Spinal cord (tissue), 10 donors: ENCODE data around the gene DDR2. TPM values are rescaled to one million over a fixed set of nuclear protein-coding genes. Genes with fewer than 3 reads are reported as not detected.

Experiments used
- DNase-seq, 6 donors: peaks; one replicate each; pipeline versions ENCODE4 v3.0.0 to v3.0.0-alpha.2; 2013 to 2015; ENCODE audit warnings: low spot score in 6 of 6, low read depth in 4 of 6
- H3K27ac ChIP-seq: one replicate; pipeline ENCODE4 v1.5.1; 2013; ENCODE audit warnings: low read depth, low read length, control low read depth
- H3K27me3 ChIP-seq: one replicate; pipeline ENCODE4 v1.6.1; 2013; ENCODE audit warnings: low read length; ENCODE audit not compliant: control insufficient read depth, insufficient read depth
- H3K36me3 ChIP-seq: one replicate; pipeline ENCODE4 v1.6.1; 2013; ENCODE audit warnings: low read length; ENCODE audit not compliant: control insufficient read depth, insufficient read depth
- H3K4me1 ChIP-seq: one replicate; pipeline ENCODE4 v1.6.1; 2013; ENCODE audit warnings: low read length; ENCODE audit not compliant: control insufficient read depth, insufficient read depth
- H3K4me3 ChIP-seq: one replicate; pipeline ENCODE4 v1.5.1; 2013; ENCODE audit warnings: low read depth, low read length, control low read depth
- H3K9me3 ChIP-seq: one replicate; pipeline ENCODE4 v1.6.1; 2013; ENCODE audit warnings: low read length; ENCODE audit not compliant: control insufficient read depth, insufficient read depth
- WGBS: methylation state at CpG from one replicate; pipeline ENCODE4 v1.1.5; 2013; ENCODE audit warnings: missing lambda C conversion rate; ENCODE audit not compliant: insufficient coverage; 5-methylcytosine and 5-hydroxymethylcytosine counted together
- polyA plus RNA-seq, 2 donors: library from polyadenylated mRNA; unstranded; fragments of 120-200 nt; gene quantifications; one replicate each; pipeline ENCODE4 v1.2.1, GENCODE V29; 2013; ENCODE audit not compliant: insufficient read length in 2 of 2
- total RNA-seq, 2 donors: library from RNA; depleted of rRNA in 1 of 2; stranded (reverse); fragments of 120-200 nt in 1 of 2; fragments of >200 nt in 1 of 2; gene quantifications; one replicate each; pipeline versions ENCODE4 v1.2.3 to v1.2.4, GENCODE V29; 2013 to 2014
- donor health status: healthy.

Gene DDR2
- total and polyA plus RNA-seq, 4 donors = 11.1 to 96.3 (median 28.6) TPM

- Histone ChIP-seq H3K4me1 (no peaks in the 10 kb centered on the region), H3K36me3 (no peaks in the 10 kb centered on the region), H3K27me3 (no peaks in the 10 kb centered on the region), H3K4me3 (no peak overlapping the region), H3K27ac (no peak overlapping the region), H3K9me3 (no peaks in the 10 kb centered on the region)
- DNase-seq = no peak
- 100% methylated on average over 1 of the region's 4 CpGs for WGBS
These were observed 45.5 kb downstream of the DDR2 start for GRCh38 chr1:162677607-162678371.

DNA sequence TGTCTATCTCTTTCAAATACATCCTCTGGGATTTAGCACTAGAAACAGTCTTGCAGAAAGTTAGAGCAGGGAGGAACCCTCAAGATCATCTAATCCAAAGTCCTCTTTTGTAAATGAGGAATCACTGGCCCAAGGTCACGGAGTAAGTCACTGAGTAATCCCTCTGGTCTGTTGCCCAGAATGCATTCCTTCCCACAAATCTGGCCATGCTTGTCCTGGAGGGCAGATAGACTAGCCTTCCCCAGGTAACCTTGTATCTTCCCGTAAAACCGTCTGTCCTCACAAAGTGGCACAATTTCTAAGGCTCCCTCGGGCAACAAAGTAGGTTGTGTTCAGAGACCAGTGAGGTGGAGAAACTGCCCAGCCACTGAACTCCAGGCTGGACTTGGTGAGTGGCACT, 46.2 kb downstream of the DDR2 start:
- DNase-seq = no peak
- Histone ChIP-seq H3K9me3 (no peaks in the 10 kb centered on the region), H3K27me3 (no peaks in the 10 kb centered on the region), H3K36me3 (no peaks in the 10 kb centered on the region), H3K27ac (no peak overlapping the region), H3K4me1 (no peaks in the 10 kb centered on the region), H3K4me3 (no peak overlapping the region)
- WGBS = 94% methylated on average over 4 of the region's 4 CpGs

- WGBS = no CpG with 5 or more reads among the region's 1 CpG
- Histone ChIP-seq H3K4me1 (no peaks in the 10 kb centered on the region), H3K4me3 (no peak overlapping the region)
These were observed 47.0 kb downstream of the DDR2 start for GRCh38 chr1:162679298-162679697.

DNA sequence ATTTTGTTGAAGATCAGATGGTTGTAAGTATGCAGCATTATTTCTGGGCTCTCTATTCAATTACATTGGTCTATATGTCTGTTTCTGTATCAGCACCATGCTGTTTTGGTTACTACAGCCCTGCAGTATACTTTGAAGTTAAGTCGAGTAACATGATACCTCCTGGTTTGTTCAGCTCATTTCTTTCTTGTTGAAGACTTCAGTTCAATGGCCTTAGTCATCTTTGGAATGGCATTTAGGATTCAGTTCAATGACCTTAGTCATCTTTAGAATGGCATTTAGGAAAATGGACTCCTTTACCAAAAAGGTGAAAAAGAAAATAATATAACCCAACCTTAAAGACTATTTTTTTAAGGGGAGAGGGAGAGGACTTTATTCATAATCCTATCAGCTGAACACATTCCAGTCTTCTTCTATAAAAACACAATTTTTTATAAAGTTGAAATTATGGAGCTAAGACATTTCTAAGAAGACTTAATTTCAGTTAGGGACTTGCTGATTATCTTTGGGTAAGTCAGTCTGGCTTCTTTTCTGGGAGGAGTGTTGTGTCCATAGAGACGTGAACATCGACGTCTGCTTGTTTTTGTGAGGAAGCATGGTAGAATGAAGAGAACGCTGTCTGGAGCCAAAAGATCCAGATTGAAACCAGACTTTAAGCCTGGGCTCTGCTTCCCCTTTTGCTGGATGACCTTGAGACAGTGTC, 48.3 kb downstream of the DDR2 start:
- no peaks in the 10 kb centered on the region for H3K4me1 ChIP-seq

More at GRCh38 chr1:162679298-162679697, 47.0 kb downstream of the DDR2 start:
- Histone ChIP-seq H3K27me3 (no peaks in the 10 kb centered on the region), H3K9me3 (no peaks in the 10 kb centered on the region), H3K27ac (no peak overlapping the region), H3K36me3 (no peaks in the 10 kb centered on the region)
- no peak for DNase-seq

DNA sequence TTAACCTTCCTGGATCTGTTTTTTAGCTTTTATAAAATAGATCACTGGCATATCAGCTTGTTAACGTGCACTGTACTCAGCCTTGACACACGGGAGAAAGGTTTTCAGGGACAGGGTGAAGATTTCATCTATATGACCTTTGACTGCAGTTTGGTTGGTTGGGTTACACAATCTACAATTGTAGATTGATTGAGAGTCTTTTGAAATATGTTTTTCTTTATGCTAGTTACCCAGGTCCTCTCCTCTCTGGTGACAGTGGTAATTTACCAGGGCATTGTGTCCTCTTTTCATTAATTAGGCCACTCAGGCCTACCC, 48.8 kb downstream of the DDR2 start:
- no peak for DNase-seq
- Histone ChIP-seq H3K4me1 (no peaks in the 10 kb centered on the region), H3K27me3 (no peaks in the 10 kb centered on the region), H3K27ac (no peak overlapping the region), H3K9me3 (no peaks in the 10 kb centered on the region), H3K4me3 (no peak overlapping the region), H3K36me3 (no peaks in the 10 kb centered on the region)
- 100% methylated on average over 2 of the region's 2 CpGs for WGBS

More for the DNA sequence above, 48.3 kb downstream of the DDR2 start:
- no peak overlapping the region for H3K27ac ChIP-seq
- H3K27me3 ChIP-seq = no peaks in the 10 kb centered on the region
- no peak for DNase-seq
- no peak overlapping the region for H3K4me3 ChIP-seq
- no peaks in the 10 kb centered on the region for H3K9me3 ChIP-seq
- WGBS = 87% methylated on average over 5 of the region's 5 CpGs
- H3K36me3 ChIP-seq = no peaks in the 10 kb centered on the region

GRCh38 chr1:162682013-162682419, 49.8 kb downstream of the DDR2 start:
- Histone ChIP-seq H3K27ac (no peak overlapping the region), H3K4me3 (no peak overlapping the region), H3K9me3 (no peaks in the 10 kb centered on the region), H3K36me3 (no peaks in the 10 kb centered on the region), H3K27me3 (no peaks in the 10 kb centered on the region), H3K4me1 (no peaks in the 10 kb centered on the region)
- WGBS = 83% methylated on average over 1 of the region's 1 CpG
- no peak for DNase-seq

GRCh38 chr1:162687870-162688269, 55.6 kb downstream of the DDR2 start:
- no peak for DNase-seq
- Histone ChIP-seq H3K27ac (no peak overlapping the region), H3K9me3 (no peaks in the 10 kb centered on the region), H3K4me3 (no peak overlapping the region), H3K36me3 (no peaks in the 10 kb centered on the region), H3K27me3 (no peaks in the 10 kb centered on the region), H3K4me1 (no peaks in the 10 kb centered on the region)
- 95% methylated on average over 6 of the region's 6 CpGs for WGBS

DNA sequence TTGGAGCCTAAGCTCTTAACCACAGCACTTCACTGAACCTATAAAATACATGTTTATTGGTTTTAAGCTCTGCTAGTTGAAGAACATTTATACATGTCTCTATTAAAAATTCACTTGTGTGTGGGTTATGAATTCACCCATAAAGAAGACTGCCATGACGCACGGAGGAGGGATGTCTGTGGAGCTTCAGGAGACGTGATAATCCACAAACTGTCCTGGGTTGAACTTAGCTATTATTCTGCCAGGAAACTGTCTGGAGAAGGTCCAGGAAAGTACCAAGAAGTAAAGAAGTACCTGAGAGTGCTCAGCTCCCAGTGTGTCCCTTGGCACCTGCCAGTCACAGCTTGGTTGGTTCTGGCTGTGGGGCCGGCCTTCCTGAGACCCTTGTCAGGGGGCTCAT, 56.3 kb downstream of the DDR2 start:
- no peak overlapping the region for H3K4me3 ChIP-seq
- H3K36me3 ChIP-seq = no peaks in the 10 kb centered on the region
- H3K27me3 ChIP-seq = no peaks in the 10 kb centered on the region
- no peak for DNase-seq
- 96% methylated on average over 4 of the region's 4 CpGs for WGBS
- H3K4me1 ChIP-seq = no peaks in the 10 kb centered on the region
- no peak overlapping the region for H3K27ac ChIP-seq
- no peaks in the 10 kb centered on the region for H3K9me3 ChIP-seq

DNA sequence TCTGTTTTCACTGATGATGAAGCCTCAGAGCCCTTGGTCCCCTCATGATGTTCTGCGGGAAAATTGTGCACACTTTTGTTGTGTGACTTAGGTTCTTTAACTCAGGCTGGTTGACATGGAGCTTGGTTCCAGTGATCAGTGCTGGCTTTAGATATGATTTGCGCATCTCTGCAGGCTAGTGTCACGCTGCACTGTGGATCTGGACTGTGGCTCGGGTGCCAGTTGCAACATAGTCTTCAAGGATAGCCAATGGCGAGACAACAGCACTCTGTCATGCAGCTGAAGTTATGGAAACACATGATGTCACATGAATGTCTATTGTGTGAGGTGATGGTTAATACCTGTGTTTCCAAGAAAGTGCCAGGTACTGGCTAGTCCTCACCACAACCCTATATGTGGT, 56.7 kb downstream of the DDR2 start:
- WGBS = 90% methylated on average over 4 of the region's 5 CpGs
- H3K4me3 ChIP-seq = no peak overlapping the region
- DNase-seq = no peak
- no peaks in the 10 kb centered on the region for H3K9me3 ChIP-seq
- H3K27me3 ChIP-seq = no peaks in the 10 kb centered on the region
- H3K4me1 ChIP-seq = no peaks in the 10 kb centered on the region
- no peak overlapping the region for H3K27ac ChIP-seq
- no peaks in the 10 kb centered on the region for H3K36me3 ChIP-seq
